ENCODE measurements around the gene MROH8.

DNA sequence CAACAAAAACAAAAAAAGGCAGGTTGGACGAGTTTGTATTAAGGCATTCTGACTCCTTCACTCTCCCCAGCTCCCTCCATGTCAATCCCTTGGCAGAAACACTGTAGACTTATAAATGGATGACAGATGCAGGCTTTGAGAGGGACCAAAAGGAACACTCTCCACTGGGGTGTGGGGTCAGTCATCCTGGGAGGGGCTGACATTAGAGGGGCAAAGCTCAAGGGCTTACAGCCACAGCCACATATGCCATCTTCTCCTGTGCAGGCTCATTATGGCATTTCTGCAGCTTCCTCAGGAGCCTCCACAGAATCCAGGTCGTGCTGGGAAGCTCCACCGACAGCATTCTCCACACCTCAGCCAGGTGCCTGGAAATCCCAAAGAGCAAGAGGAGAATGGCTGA, 50.5 kb downstream of the MROH8 start:
- no peak for TF ChIP-seq PPARA (CRISPR knock-in tag; IDR thresholded peaks at IDR 0.05; ENCODE audit: borderline replicate concordance)
- no peak for TF ChIP-seq ZFP30 (CRISPR knock-in tag; IDR thresholded peaks at IDR 0.05)
- no peak for TF ChIP-seq SNAI2 (CRISPR knock-in tag; IDR thresholded peaks at IDR 0.05)
- no peak for TF ChIP-seq ZC3H10 (CRISPR knock-in tag; IDR thresholded peaks at IDR 0.05)
- TF ChIP-seq, protein P1, sequence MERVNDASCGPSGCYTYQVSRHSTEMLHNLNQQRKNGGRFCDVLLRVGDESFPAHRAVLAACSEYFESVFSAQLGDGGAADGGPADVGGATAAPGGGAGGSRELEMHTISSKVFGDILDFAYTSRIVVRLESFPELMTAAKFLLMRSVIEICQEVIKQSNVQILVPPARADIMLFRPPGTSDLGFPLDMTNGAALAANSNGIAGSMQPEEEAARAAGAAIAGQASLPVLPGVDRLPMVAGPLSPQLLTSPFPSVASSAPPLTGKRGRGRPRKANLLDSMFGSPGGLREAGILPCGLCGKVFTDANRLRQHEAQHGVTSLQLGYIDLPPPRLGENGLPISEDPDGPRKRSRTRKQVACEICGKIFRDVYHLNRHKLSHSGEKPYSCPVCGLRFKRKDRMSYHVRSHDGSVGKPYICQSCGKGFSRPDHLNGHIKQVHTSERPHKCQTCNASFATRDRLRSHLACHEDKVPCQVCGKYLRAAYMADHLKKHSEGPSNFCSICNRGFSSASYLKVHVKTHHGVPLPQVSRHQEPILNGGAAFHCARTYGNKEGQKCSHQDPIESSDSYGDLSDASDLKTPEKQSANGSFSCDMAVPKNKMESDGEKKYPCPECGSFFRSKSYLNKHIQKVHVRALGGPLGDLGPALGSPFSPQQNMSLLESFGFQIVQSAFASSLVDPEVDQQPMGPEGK (CRISPR knock-in tag; IDR thresholded peaks at IDR 0.05; ENCODE audit: borderline replicate concordance): no peak
- no peak for TF ChIP-seq ZFP3 (CRISPR knock-in tag; IDR thresholded peaks at IDR 0.05)

All from SK-N-SH treated with all-trans-retinoic acid at 6 μM for 48 hours (cell line).